H1 (cell line): ENCODE measurements around the gene FAM174B. TPM values are rescaled to one million over a fixed set of nuclear protein-coding genes. Genes with fewer than 3 reads are reported as not detected.

Source experiments
- CTCF ChIA-PET: fragments of 300-600 bp; sonication (Branson Sonifier 250); formaldehyde crosslinking; loops from one replicate; lab custom pipeline; 2021; ENCODE audit not compliant: partially characterized antibody; lab: Charles Lee
- POLR2A ChIA-PET: fragments of 300-600 bp; sonication (Branson Sonifier 250); formaldehyde crosslinking; loops from one replicate; lab custom pipeline; 2021; ENCODE audit warnings: inconsistent platforms; ENCODE audit not compliant: partially characterized antibody; lab: Charles Lee
- DNase-seq, 2 experiments: peaks; one replicate each; pipeline versions ENCODE4 v3.0.0 to v3.0.0-alpha.2; 2010 to 2022; ENCODE audit warnings: low spot score in 2 of 2, low read depth in 1 of 2, mixed read lengths in 1 of 2
- FAIRE-seq: peaks from 2 replicates; lab custom pipeline; 2011; peaks lifted over from hg19 to GRCh38; lab: Jason Lieb, UNC
- H2AFZ ChIP-seq: 2 replicates; pipeline ENCODE4 v1.8.1; 2012; ENCODE audit warnings: low read length, inconsistent platforms
- H2AK5ac ChIP-seq: 2 replicates; pipeline ENCODE4 v1.6.1; 2013; ENCODE audit warnings: low read depth, low read length
- H2BK120ac ChIP-seq: replicated peaks from 2 replicates; pipeline ENCODE3; 2013; ENCODE audit warnings: low read depth, low read length, inconsistent platforms
- H2BK12ac ChIP-seq: 2 replicates; pipeline ENCODE4 v1.6.1; 2013; ENCODE audit warnings: low read depth, low read length
- H2BK15ac ChIP-seq: 2 replicates; pipeline ENCODE4 v1.6.1; 2013; ENCODE audit warnings: low read length
- H2BK20ac ChIP-seq: 2 replicates; pipeline ENCODE4 v1.6.1; 2013; ENCODE audit warnings: low read length
- H2BK5ac ChIP-seq: 2 replicates; pipeline ENCODE4 v1.6.1; 2013; ENCODE audit warnings: low read depth, low read length
- H3K14ac ChIP-seq: 2 replicates; pipeline ENCODE4 v1.6.1; 2013; ENCODE audit warnings: inconsistent platforms; ENCODE audit not compliant: insufficient read length
- H3K18ac ChIP-seq: 2 replicates; pipeline ENCODE4 v1.6.1; 2013; ENCODE audit warnings: low read length; ENCODE audit errors: extremely low read depth
- H3K23ac ChIP-seq: 2 replicates; pipeline ENCODE4 v1.6.1; 2013; ENCODE audit warnings: inconsistent platforms; ENCODE audit not compliant: insufficient read length
- H3K23me2 ChIP-seq: 2 replicates; pipeline ENCODE4 v1.6.1; 2013; ENCODE audit warnings: low read depth, low read length
- H3K27ac ChIP-seq: 2 replicates; pipeline ENCODE4 v1.6.1; 2011; ENCODE audit warnings: low read depth, low read length, inconsistent platforms
- H3K27me3 ChIP-seq, 4 experiments: replicated peaks in 1 of 4; 1 replicate in 1 of 4; 2 replicates in 3 of 4; pipeline versions ENCODE4 v1.6.1 to v1.8.1; 2011 to 2013; ENCODE audit warnings: low read length in 3 of 4, mild to moderate bottlenecking in 3 of 4, inconsistent platforms in 2 of 4, mixed read lengths in 2 of 4, moderate library complexity in 1 of 4; ENCODE audit not compliant: control insufficient read depth in 3 of 4, insufficient read depth in 3 of 4; ENCODE audit errors: extremely low read depth in 1 of 4
- H3K36me3 ChIP-seq, 4 experiments: 2 replicates each; pipeline versions ENCODE4 v1.6.1 to v1.8.1; 2011 to 2013; ENCODE audit warnings: mild to moderate bottlenecking in 4 of 4, low read length in 3 of 4, moderate library complexity in 2 of 4, control low read depth in 1 of 4, inconsistent platforms in 1 of 4; ENCODE audit not compliant: insufficient read depth in 4 of 4, control insufficient read depth in 2 of 4
- H3K4ac ChIP-seq: replicated peaks from 2 replicates; pipeline ENCODE3; 2013; ENCODE audit warnings: low read length, low read depth, mixed read lengths, inconsistent platforms; ENCODE audit not compliant: insufficient read length
- H3K4me1 ChIP-seq, 4 experiments: replicated peaks in 1 of 4; 1 replicate in 1 of 4; 2 replicates in 3 of 4; pipeline versions ENCODE4 v1.6.1 to v1.8.1; 2011 to 2013; ENCODE audit warnings: low read length in 3 of 4, inconsistent platforms in 2 of 4, mixed read lengths in 1 of 4; ENCODE audit not compliant: insufficient read depth in 4 of 4, control insufficient read depth in 3 of 4
- H3K4me2 ChIP-seq, 2 experiments: 2 replicates each; pipeline versions ENCODE4 v1.6.1 to v1.8.1; 2011 to 2013; ENCODE audit warnings: low read depth in 2 of 2, low read length in 2 of 2, control low read depth in 1 of 2, inconsistent platforms in 1 of 2, mild to moderate bottlenecking in 1 of 2; ENCODE audit not compliant: insufficient read depth in 1 of 2
- H3K4me3 ChIP-seq, 4 experiments: fragments of 200-600, 300-600 bp in 1 of 4; sonication (generic), shearing (Covaris generic), sonication (Bioruptor Twin) in 1 of 4; 2 replicates each; pipeline versions ENCODE4 v1.5.1 to v1.8.1; 2011 to 2016; ENCODE audit warnings: low read length in 4 of 4, low read depth in 3 of 4, control low read depth in 2 of 4, inconsistent platforms in 2 of 4, mild to moderate bottlenecking in 2 of 4, mixed read lengths in 1 of 4, moderate library complexity in 1 of 4; ENCODE audit not compliant: insufficient read depth in 2 of 4; ENCODE audit errors: extremely low read depth in 1 of 4
- H3K56ac ChIP-seq: replicated peaks from 2 replicates; pipeline ENCODE3; 2013; ENCODE audit warnings: low read depth, mild to moderate bottlenecking, mixed read lengths, low read length, inconsistent platforms; ENCODE audit not compliant: insufficient read length
- H3K79me1 ChIP-seq: 2 replicates; pipeline ENCODE4 v1.6.1; 2013; ENCODE audit warnings: low read depth, low read length, control low read depth
- H3K79me2 ChIP-seq, 2 experiments: 2 replicates each; pipeline versions ENCODE4 v1.6.1 to v1.8.1; 2012 to 2013; ENCODE audit warnings: low read length in 2 of 2, mild to moderate bottlenecking in 2 of 2, inconsistent platforms in 1 of 2; ENCODE audit not compliant: insufficient read depth in 2 of 2, control insufficient read depth in 1 of 2
- H3K9ac ChIP-seq, 4 experiments: replicated peaks in 1 of 4; 1 replicate in 1 of 4; 2 replicates in 3 of 4; pipeline versions ENCODE4 v1.6.1 to v1.8.1; 2011 to 2013; ENCODE audit warnings: low read depth in 3 of 4, low read length in 3 of 4, control low read depth in 2 of 4, mild to moderate bottlenecking in 2 of 4, moderate library complexity in 2 of 4, inconsistent platforms in 1 of 4; ENCODE audit errors: extremely low read depth in 1 of 4
- H3K9me3 ChIP-seq, 2 experiments: 2 replicates each; pipeline versions ENCODE4 v1.6.1 to v1.8.1; 2012 to 2013; ENCODE audit warnings: mild to moderate bottlenecking in 2 of 2, moderate library complexity in 2 of 2, control low read depth in 1 of 2, inconsistent platforms in 1 of 2, low read depth in 1 of 2, low read length in 1 of 2, mixed read lengths in 1 of 2; ENCODE audit not compliant: insufficient read depth in 2 of 2
- H4K20me1 ChIP-seq, 2 experiments: replicated peaks in 1 of 2; 2 replicates each; pipeline versions ENCODE3 to v1.8.1; 2011 to 2013; ENCODE audit warnings: inconsistent platforms in 2 of 2, low read length in 2 of 2, mild to moderate bottlenecking in 1 of 2; ENCODE audit not compliant: insufficient read depth in 2 of 2, control insufficient read depth in 1 of 2
- H4K5ac ChIP-seq: 2 replicates; pipeline ENCODE4 v1.6.1; 2013; ENCODE audit warnings: low read length, low read depth, mixed read lengths, inconsistent platforms; ENCODE audit not compliant: insufficient read length
- H4K8ac ChIP-seq: 2 replicates; pipeline ENCODE4 v1.8.0; 2013; ENCODE audit warnings: mild to moderate bottlenecking, moderate library complexity, low read length, inconsistent platforms; ENCODE audit not compliant: insufficient read depth; ENCODE audit errors: extremely low read depth
- H4K91ac ChIP-seq: replicated peaks from 2 replicates; pipeline ENCODE3; 2013; ENCODE audit warnings: low read length, mixed read lengths, inconsistent platforms; ENCODE audit not compliant: insufficient read length
- BCL11A ChIP-seq, 2 experiments: IDR thresholded peaks; one replicate each; pipeline ENCODE4 v1.6.1; 2011; ENCODE audit warnings: low read depth in 2 of 2, low read length in 2 of 2, mild to moderate bottlenecking in 2 of 2
- CBX5 ChIP-seq: fragments of 300-800, 300-1000 bp; sonication (generic); IDR thresholded peaks from 2 replicates; pipeline ENCODE4 v1.7.1; 2016; ENCODE audit warnings: antibody characterized with exemption, low read length, low read depth
- CREB1 ChIP-seq: IDR thresholded peaks from 2 replicates; pipeline ENCODE4 v1.6.1; 2012; ENCODE audit warnings: inconsistent platforms
- CTBP2 ChIP-seq: IDR thresholded peaks from 2 replicates; pipeline ENCODE4 v1.7.0; 2011; ENCODE audit warnings: borderline replicate concordance, mild to moderate bottlenecking, moderate library complexity, mixed read lengths, low read length; ENCODE audit not compliant: insufficient read depth, insufficient read length
- E2F6 ChIP-seq: IDR thresholded peaks from 2 replicates; pipeline ENCODE4 v1.6.1; 2012; ENCODE audit warnings: inconsistent platforms
- KDM5A ChIP-seq: fragments of 200-600 bp; IDR thresholded peaks from 2 replicates; pipeline ENCODE4 v1.7.1; 2012; ENCODE audit warnings: mild to moderate bottlenecking, low read length, inconsistent platforms, mixed read lengths
- NRF1 ChIP-seq: IDR thresholded peaks from 2 replicates; pipeline ENCODE4 v1.6.1; 2011; ENCODE audit warnings: mild to moderate bottlenecking, low read depth, low read length, improper control_type of control experiment
- SP4 ChIP-seq: IDR thresholded peaks from 2 replicates; pipeline ENCODE4 v1.6.1; 2012; ENCODE audit warnings: low read length, inconsistent platforms
- TAF7 ChIP-seq: optimal IDR thresholded peaks from 2 replicates; pipeline ENCODE3; 2011; ENCODE audit warnings: low read depth, mild to moderate bottlenecking, inconsistent platforms, low read length, moderate library complexity, borderline replicate concordance
- TEAD4 ChIP-seq: IDR thresholded peaks from 2 replicates; pipeline ENCODE4 v1.6.1; 2012; ENCODE audit warnings: low read depth, low read length, inconsistent platforms, mixed read lengths
- WGBS, 2 experiments: shearing (Covaris generic) in 1 of 2; methylation state at CpG; one replicate each; pipeline versions ENCODE4 v1.1.6 to v1.1.7; 2013 to 2015; ENCODE audit warnings: low lambda C conversion rate in 2 of 2, mixed read lengths in 2 of 2, inconsistent platforms in 1 of 2, low coverage in 1 of 2, missing lambda C conversion rate in 1 of 2; ENCODE audit not compliant: insufficient replicate concordance in 2 of 2, insufficient coverage in 1 of 2, insufficient read length in 1 of 2; ENCODE audit errors: extremely low coverage in 1 of 2, missing lambda C conversion rate in 1 of 2; 5-methylcytosine and 5-hydroxymethylcytosine counted together
- polyA plus RNA-seq, 7 experiments: library from polyadenylated mRNA; depleted of rRNA in 3 of 7; stranded (reverse) in 5 of 7; unstranded in 2 of 7; fragments of >200 nt in 5 of 7; fragments of 200-250 nt in 2 of 7; gene quantifications; 1 replicate in 5 of 7; 2 replicates in 1 of 7; 4 replicates in 1 of 7; pipeline versions ENCODE4 v1.2.1 to v1.2.3, GENCODE V29; 2011 to 2013; ENCODE audit warnings: missing spikeins in 2 of 7, mixed read lengths in 2 of 7
- total RNA-seq: library from RNA; stranded (reverse); fragmentation: NEBNext Ultra II Directional; extraction: Animal tissue kit (Norgen Biotek cat#: 25700); gene quantifications from 2 replicates; pipeline ENCODE4 v1.2.1, GENCODE V29; 2021

Gene FAM174B
- total and polyA plus RNA-seq, 2 of the 8 experiments (the other 6 are each of a cell fraction or from before 2014, with no cell fraction given) = 9.3 to 35.2 TPM

DNA sequence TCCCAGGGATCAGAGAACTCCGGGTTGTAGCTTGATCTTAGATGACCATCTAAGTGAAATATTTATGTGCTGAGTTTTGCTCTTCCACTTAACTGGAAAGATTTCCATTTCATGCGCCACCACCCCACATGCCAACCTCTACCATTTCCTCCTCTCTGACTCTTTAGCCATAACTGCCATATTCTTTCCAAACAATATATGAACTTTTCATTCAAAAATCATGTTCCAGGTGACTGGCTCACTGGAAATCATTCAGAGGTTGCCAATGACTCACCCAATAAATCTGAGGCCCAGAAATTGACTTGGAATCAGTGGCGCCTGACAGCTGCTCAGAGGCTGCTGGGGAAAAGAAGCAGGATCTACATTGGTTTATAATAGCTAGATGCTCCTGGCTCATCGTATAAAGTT, 31.6 kb upstream of the FAM174B start:
- no peak for DNase-seq
- Histone ChIP-seq H3K14ac (no peak overlapping the region), H4K5ac (no peak overlapping the region), H2BK12ac (no peak overlapping the region), H3K4me1 (no peaks in the 10 kb centered on the region), H3K4me3 (no peak overlapping the region), H3K18ac (no peak overlapping the region), H2BK120ac (no peak overlapping the region), H3K36me3 (no peaks in the 10 kb centered on the region), H4K20me1 (no peaks in the 10 kb centered on the region), H3K4me2 (no peak overlapping the region), H3K79me2 (no peaks in the 10 kb centered on the region), H2BK5ac (no peak overlapping the region), H4K8ac (no peak overlapping the region), H2AFZ (no peak overlapping the region), H3K79me1 (no peaks in the 10 kb centered on the region), H3K9ac (no peak overlapping the region), H3K27me3 (no peaks in the 10 kb centered on the region), H2BK20ac (no peak overlapping the region), H2AK5ac (no peak overlapping the region), H3K23me2 (no peaks in the 10 kb centered on the region), H3K23ac (no peak overlapping the region), H3K27ac (no peak overlapping the region), H3K4ac (no peak overlapping the region), H3K9me3 (peaks cover 16 to 18% of the 10 kb centered on the region in 2 experiments), H2BK15ac (no peak overlapping the region), H4K91ac (no peak overlapping the region), H3K56ac (no peak overlapping the region)
- no peak for TF ChIP-seq KDM5A
- no peak for TF ChIP-seq CTBP2
- no peak for TF ChIP-seq E2F6
- no peak for TF ChIP-seq CBX5
- no peak for TF ChIP-seq TEAD4
- no peak for TF ChIP-seq CREB1
- TF ChIP-seq SP4 = no peak
- TF ChIP-seq TAF7 = no peak
- no peak for TF ChIP-seq NRF1
- no peak for TF ChIP-seq BCL11A (IDR thresholded peaks at IDR 0.05; ENCODE audit: low read depth in 2 of 2, low read length in 2 of 2)
- no peak for FAIRE-seq
- WGBS, 2 experiments = 86% methylated on average over 4 of the region's 4 CpGs; no CpG with 5 or more reads in 1 of the 2 experiments
- ChIA-PET CTCF (interaction anchor here (0.7 kb wide), 1 partner anchor 75 kb away, joined by 3 read pairs; no protein-coding TSS in a partner anchor), POLR2A (no interaction called here)
